ENCODE results near the gene ZNF784.

Gene ZNF784

DNA sequence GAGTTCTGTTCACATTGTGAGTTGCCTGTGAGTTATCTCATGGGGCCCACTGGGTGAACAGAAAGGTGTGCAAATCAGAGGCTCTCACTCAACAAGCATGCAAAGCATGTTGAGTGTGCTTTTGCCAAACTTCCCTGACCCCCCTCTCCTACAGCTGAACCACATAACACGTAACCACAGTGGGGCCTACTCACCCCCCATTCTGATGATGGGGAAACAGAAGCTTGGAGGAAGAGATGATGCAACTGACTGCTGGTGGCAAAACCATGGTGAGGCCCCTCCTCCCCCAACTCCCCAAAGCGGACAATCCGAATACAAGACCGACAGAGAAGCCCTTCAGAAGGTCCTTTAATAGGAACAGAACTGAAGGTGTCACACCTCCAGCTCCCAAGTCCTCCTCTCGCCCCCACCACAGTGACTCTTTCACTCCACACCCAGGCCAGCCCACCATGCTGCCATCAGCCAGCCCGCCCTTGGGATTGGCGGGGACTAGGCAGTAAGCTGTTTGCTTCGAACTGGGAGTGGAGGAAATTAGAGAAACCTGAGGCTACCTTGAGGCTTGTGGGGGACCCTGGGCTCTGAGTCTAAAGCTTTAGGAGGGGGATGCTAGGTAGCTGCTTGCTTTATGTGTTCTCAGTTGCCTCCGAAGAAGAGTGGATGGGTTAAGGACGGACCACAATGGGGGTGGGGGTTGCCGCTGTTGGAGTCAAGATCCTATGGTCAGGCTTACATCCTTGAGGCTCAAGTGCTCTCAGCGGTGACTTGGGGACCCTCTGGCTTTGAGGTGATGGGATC lies 3.8 kb downstream of the ZNF784 start:
- Histone ChIP-seq H3K4me2 (ENCODE audit: low read length) (no peak overlapping the region), H3K27ac (no peak overlapping the region), H3K27me3 (ENCODE audit: control insufficient read depth, insufficient read depth, low read length) (no peaks in the 10 kb centered on the region), H3K9me3 (ENCODE audit: control insufficient read depth, low read length) (no peaks in the 10 kb centered on the region), H3K36me3 (ENCODE audit: control insufficient read depth, insufficient read depth, low read length) (no peaks in the 10 kb centered on the region), H3K79me2 (peaks cover 2% of the 10 kb centered on the region), H3K9ac (no peak overlapping the region), H2AFZ (no peak overlapping the region), H3K4me3 (ENCODE audit: low read depth, low read length) (no peak overlapping the region), H3K4me1 (no peaks in the 10 kb centered on the region)
- TF ChIP-seq, protein P1, sequence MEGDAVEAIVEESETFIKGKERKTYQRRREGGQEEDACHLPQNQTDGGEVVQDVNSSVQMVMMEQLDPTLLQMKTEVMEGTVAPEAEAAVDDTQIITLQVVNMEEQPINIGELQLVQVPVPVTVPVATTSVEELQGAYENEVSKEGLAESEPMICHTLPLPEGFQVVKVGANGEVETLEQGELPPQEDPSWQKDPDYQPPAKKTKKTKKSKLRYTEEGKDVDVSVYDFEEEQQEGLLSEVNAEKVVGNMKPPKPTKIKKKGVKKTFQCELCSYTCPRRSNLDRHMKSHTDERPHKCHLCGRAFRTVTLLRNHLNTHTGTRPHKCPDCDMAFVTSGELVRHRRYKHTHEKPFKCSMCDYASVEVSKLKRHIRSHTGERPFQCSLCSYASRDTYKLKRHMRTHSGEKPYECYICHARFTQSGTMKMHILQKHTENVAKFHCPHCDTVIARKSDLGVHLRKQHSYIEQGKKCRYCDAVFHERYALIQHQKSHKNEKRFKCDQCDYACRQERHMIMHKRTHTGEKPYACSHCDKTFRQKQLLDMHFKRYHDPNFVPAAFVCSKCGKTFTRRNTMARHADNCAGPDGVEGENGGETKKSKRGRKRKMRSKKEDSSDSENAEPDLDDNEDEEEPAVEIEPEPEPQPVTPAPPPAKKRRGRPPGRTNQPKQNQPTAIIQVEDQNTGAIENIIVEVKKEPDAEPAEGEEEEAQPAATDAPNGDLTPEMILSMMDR (IDR thresholded peaks at IDR 0.05) = no peak

GRCh38 chr19:55619286-55619685 lies 5.1 kb downstream of the ZNF784 start:
- Histone ChIP-seq H3K79me2 (peaks cover 2% of the 10 kb centered on the region), H3K4me3 (ENCODE audit: low read depth, low read length) (no peak overlapping the region), H3K36me3 (ENCODE audit: control insufficient read depth, insufficient read depth, low read length) (no peaks in the 10 kb centered on the region), H3K4me1 (no peaks in the 10 kb centered on the region), H3K27ac (no peak overlapping the region), H3K9ac (no peak overlapping the region), H3K4me2 (ENCODE audit: low read length) (no peak overlapping the region), H3K27me3 (ENCODE audit: control insufficient read depth, insufficient read depth, low read length) (no peaks in the 10 kb centered on the region), H2AFZ (no peak overlapping the region), H3K9me3 (ENCODE audit: control insufficient read depth, low read length) (no peaks in the 10 kb centered on the region)
- TF ChIP-seq, protein P1 (IDR thresholded peaks at IDR 0.05) = no peak

GRCh38 chr19:55618426-55618825 lies 5.9 kb downstream of the ZNF784 start:
- Histone ChIP-seq H3K79me2 (peaks cover 2% of the 10 kb centered on the region), H3K9me3 (ENCODE audit: control insufficient read depth, low read length) (no peaks in the 10 kb centered on the region), H3K36me3 (ENCODE audit: control insufficient read depth, insufficient read depth, low read length) (no peaks in the 10 kb centered on the region), H3K27me3 (ENCODE audit: control insufficient read depth, insufficient read depth, low read length) (no peaks in the 10 kb centered on the region), H3K27ac (no peak overlapping the region), H3K9ac (no peak overlapping the region), H3K4me3 (ENCODE audit: low read depth, low read length) (no peak overlapping the region), H3K4me1 (no peaks in the 10 kb centered on the region), H2AFZ (no peak overlapping the region), H3K4me2 (ENCODE audit: low read length) (no peak overlapping the region)
- TF ChIP-seq, protein P1 (IDR thresholded peaks at IDR 0.05) = no peak

DNA sequence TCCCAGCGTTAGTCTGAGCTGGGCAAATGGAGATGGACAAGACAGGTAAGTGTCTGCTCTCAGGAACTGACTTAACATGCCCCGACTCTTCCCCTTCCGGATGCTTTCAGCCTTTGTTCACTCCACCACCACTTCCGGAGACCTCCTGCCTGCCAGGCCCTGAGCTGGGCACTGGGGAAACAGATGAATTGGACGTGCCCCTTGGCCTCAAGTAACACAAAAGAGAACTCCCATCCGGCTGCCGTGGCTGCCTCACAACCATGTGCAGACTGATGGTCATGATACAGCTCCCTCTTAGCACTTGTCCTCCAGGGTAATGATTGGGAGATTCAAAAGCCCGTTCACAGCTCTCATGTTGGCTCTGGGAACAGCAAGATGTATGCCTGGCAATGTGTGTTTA lies 6.9 kb downstream of the ZNF784 start:
- Histone ChIP-seq H3K36me3 (ENCODE audit: control insufficient read depth, insufficient read depth, low read length) (no peaks in the 10 kb centered on the region), H3K4me1 (peaks cover under 1% of the 10 kb centered on the region), H2AFZ (no peak overlapping the region), H3K9me3 (ENCODE audit: control insufficient read depth, low read length) (no peaks in the 10 kb centered on the region), H3K27me3 (ENCODE audit: control insufficient read depth, insufficient read depth, low read length) (no peaks in the 10 kb centered on the region), H3K4me3 (ENCODE audit: low read depth, low read length) (no peak overlapping the region), H3K27ac (no peak overlapping the region), H3K4me2 (ENCODE audit: low read length) (no peak overlapping the region), H3K79me2 (peaks cover 8% of the 10 kb centered on the region), H3K9ac (no peak overlapping the region)
- TF ChIP-seq, protein P1 (IDR thresholded peaks at IDR 0.05) = no peak

- H3K4me1 ChIP-seq = peaks cover 10% of the 10 kb centered on the region
- H2AFZ ChIP-seq = no peak overlapping the region
- H3K27me3 ChIP-seq (ENCODE audit: control insufficient read depth, insufficient read depth, low read length) = no peaks in the 10 kb centered on the region
- no peaks in the 10 kb centered on the region for H3K9me3 ChIP-seq (ENCODE audit: control insufficient read depth, low read length)
- H3K36me3 ChIP-seq (ENCODE audit: control insufficient read depth, insufficient read depth, low read length) = no peaks in the 10 kb centered on the region
- no peak overlapping the region for H3K9ac ChIP-seq
- no peak overlapping the region for H3K4me2 ChIP-seq (ENCODE audit: low read length)
- no peak overlapping the region for H3K4me3 ChIP-seq (ENCODE audit: low read depth, low read length)
- TF ChIP-seq, protein P1 (IDR thresholded peaks at IDR 0.05) = no peak
- peaks cover 8% of the 10 kb centered on the region for H3K79me2 ChIP-seq
- H3K27ac ChIP-seq = no peak overlapping the region
Observed at GRCh38 chr19:55616395-55616875, 7.9 kb downstream of the ZNF784 start.

Data from parathyroid adenoma (tissue), 2 donors.